PC-3 (cell line): ENCODE results near the gene NUB1. TPM values are rescaled to one million over a fixed set of nuclear protein-coding genes. Genes with fewer than 3 reads are reported as not detected.

Experiments used
- ATAC-seq: fragments of 200-7000 bp; cut with Tn5 transposase; 2 replicates; pipeline ENCODE4 v1.9.1; 2020; ENCODE audit warnings: mild to moderate bottlenecking, moderate library complexity
- BruUV-seq: library from RNA; stranded (reverse); fragments of 400-500 nt; replicated peaks from 2 replicates; lab custom pipeline; 2021; lab: Mats Ljungman, UMichigan
- CTCF ChIA-PET: fragments of 300-600 bp; sonication (Branson Sonifier 250); formaldehyde crosslinking; loops from one replicate; lab custom pipeline; 2022; ENCODE audit warnings: antibody characterized with exemption; lab: Charles Lee
- POLR2A ChIA-PET: fragments of 300-600 bp; sonication (Branson Sonifier 250); formaldehyde crosslinking; loops from one replicate; lab custom pipeline; 2022; ENCODE audit warnings: antibody characterized with exemption; ENCODE audit not compliant: unreplicated experiment; lab: Charles Lee
- DNase-seq: peaks from one replicate; pipeline ENCODE4 v3.0.0-alpha.2; 2015
- H2AFZ ChIP-seq: fragments of 300-600 bp; sonication (generic); 2 replicates; pipeline ENCODE4 v1.6.0; 2016; ENCODE audit warnings: antibody characterized with exemption, low read length
- H3F3A ChIP-seq: fragments of 300-600 bp; sonication (generic); one replicate; pipeline ENCODE4 v1.6.0; 2017; ENCODE audit warnings: antibody characterized with exemption, low read length, control low read depth, mild to moderate bottlenecking; ENCODE audit not compliant: unreplicated experiment
- H3K27ac ChIP-seq: fragments of 300-600 bp; sonication (generic); 2 replicates; pipeline ENCODE4 v1.5.1; 2016; ENCODE audit warnings: mild to moderate bottlenecking, low read length
- H3K27me3 ChIP-seq: fragments of 300-600 bp; sonication (generic); 2 replicates; pipeline ENCODE4 v1.6.1; 2016; ENCODE audit warnings: low read length, mixed read lengths
- H3K36me3 ChIP-seq: fragments of 300-600 bp; sonication (generic); 2 replicates; pipeline ENCODE4 v1.6.1; 2016; ENCODE audit warnings: low read depth, mixed run types, low read length, mixed read lengths
- H3K4me1 ChIP-seq: fragments of 300-600 bp; sonication (generic); 2 replicates; pipeline ENCODE4 v1.5.1; 2016; ENCODE audit warnings: low read length; ENCODE audit not compliant: insufficient read depth
- H3K4me2 ChIP-seq: fragments of 300-600 bp; sonication (generic); 2 replicates; pipeline ENCODE4 v1.6.0; 2016; ENCODE audit warnings: low read length
- H3K4me3 ChIP-seq: fragments of 300-600 bp; sonication (generic); 2 replicates; pipeline ENCODE4 v1.5.1; 2016; ENCODE audit warnings: mild to moderate bottlenecking, low read length, mixed read lengths
- H3K79me2 ChIP-seq: fragments of 300-600 bp; sonication (generic); 2 replicates; pipeline ENCODE4 v1.6.1; 2017; ENCODE audit warnings: low read length, mixed read lengths
- H3K9ac ChIP-seq: fragments of 300-600 bp; sonication (generic); 2 replicates; pipeline ENCODE4 v1.6.0; 2016; ENCODE audit warnings: mild to moderate bottlenecking, low read length
- H3K9me2 ChIP-seq: fragments of 300-600 bp; sonication (generic); replicated peaks from 2 replicates; pipeline ENCODE4 v1.6.1; 2016; ENCODE audit warnings: mixed run types, low read length, mixed read lengths
- H3K9me3 ChIP-seq: fragments of 300-600 bp; sonication (generic); 2 replicates; pipeline ENCODE4 v1.6.1; 2016; ENCODE audit warnings: low read length, mixed read lengths
- H4K20me1 ChIP-seq: fragments of 300-600 bp; sonication (generic); 2 replicates; pipeline ENCODE4 v1.6.1; 2016; ENCODE audit warnings: low read length, mixed read lengths
- EZH2 ChIP-seq: fragments of 300-600 bp; sonication (generic); IDR thresholded peaks from one replicate; pipeline ENCODE4 v1.6.1; 2017; ENCODE audit warnings: antibody characterized with exemption, mild to moderate bottlenecking, low read length; ENCODE audit not compliant: unreplicated experiment
- EZH2phosphoT487 ChIP-seq: fragments of 300-600 bp; sonication (generic); IDR thresholded peaks from 2 replicates; pipeline ENCODE4 v1.6.1; 2018; ENCODE audit warnings: mild to moderate bottlenecking, antibody characterized with exemption, low read length, borderline replicate concordance
- intact Hi-C: fragments of 100-400 bp; cut with micrococcal nuclease; formaldehyde crosslinking; loops from 2 replicates; pipeline ENCODE4 v1.9.0; 2023
- total RNA-seq: library from RNA; depleted of rRNA; stranded (reverse); fragments of >200 nt; gene quantifications from 2 replicates; pipeline ENCODE4 v1.2.3, GENCODE V29; 2014
- TF ChIP-seq, protein P1 (sequence below): fragments of 300-600 bp; sonication (generic); conservative IDR thresholded peaks from 2 replicates; pipeline ENCODE4 v1.5.1; 2017; ENCODE audit warnings: antibody characterized with exemption, low read depth, mild to moderate bottlenecking, low read length

Gene NUB1
- total RNA-seq, 1 experiment from 2014 or later: 40.1 TPM

DNA sequence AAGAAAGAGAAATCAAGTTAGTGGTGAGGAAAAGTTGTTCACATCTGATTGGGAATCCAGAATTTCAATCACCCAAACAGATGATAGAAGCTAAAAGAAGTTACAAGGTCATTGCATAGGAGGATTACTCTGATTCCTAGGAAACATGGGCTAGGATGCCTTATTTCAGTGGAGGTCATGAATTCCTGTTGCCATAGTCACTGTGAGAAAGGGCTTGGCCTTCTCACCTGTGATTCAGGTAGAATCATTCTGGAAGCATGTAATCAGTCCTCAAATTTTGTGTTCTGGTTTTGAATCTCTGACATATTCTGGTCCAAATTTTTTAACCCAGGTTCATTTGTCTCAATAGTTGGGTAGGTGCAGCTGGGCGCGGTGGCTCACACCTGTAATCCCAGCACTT, 4.3 kb upstream of the NUB1 start:
- H3K4me2 ChIP-seq: no peak overlapping the region
- DNase-seq (no peak), ATAC-seq (no peak)
- no peaks in the 10 kb centered on the region for H3F3A ChIP-seq
- POLR2A ChIA-PET: no interaction called here
- CTCF ChIA-PET: no interaction called here
- intact Hi-C loops: no loop called here
- TF ChIP-seq EZH2phosphoT487: no peak
- TF ChIP-seq, protein P1, sequence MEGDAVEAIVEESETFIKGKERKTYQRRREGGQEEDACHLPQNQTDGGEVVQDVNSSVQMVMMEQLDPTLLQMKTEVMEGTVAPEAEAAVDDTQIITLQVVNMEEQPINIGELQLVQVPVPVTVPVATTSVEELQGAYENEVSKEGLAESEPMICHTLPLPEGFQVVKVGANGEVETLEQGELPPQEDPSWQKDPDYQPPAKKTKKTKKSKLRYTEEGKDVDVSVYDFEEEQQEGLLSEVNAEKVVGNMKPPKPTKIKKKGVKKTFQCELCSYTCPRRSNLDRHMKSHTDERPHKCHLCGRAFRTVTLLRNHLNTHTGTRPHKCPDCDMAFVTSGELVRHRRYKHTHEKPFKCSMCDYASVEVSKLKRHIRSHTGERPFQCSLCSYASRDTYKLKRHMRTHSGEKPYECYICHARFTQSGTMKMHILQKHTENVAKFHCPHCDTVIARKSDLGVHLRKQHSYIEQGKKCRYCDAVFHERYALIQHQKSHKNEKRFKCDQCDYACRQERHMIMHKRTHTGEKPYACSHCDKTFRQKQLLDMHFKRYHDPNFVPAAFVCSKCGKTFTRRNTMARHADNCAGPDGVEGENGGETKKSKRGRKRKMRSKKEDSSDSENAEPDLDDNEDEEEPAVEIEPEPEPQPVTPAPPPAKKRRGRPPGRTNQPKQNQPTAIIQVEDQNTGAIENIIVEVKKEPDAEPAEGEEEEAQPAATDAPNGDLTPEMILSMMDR: no peak
- TF ChIP-seq EZH2: no peak
- H3K9ac ChIP-seq: no peak overlapping the region
- no peak overlapping the region for H3K27ac ChIP-seq
- no peaks in the 10 kb centered on the region for H3K27me3 ChIP-seq
- no peak overlapping the region for H3K4me3 ChIP-seq
- no peak overlapping the region for H2AFZ ChIP-seq
- peaks cover 5% of the 10 kb centered on the region for H3K79me2 ChIP-seq
- no peaks in the 10 kb centered on the region for H3K9me2 ChIP-seq
- no peaks in the 10 kb centered on the region for H3K4me1 ChIP-seq
- no peaks in the 10 kb centered on the region for H4K20me1 ChIP-seq
- BruUV-seq: no TSS peak
- no peaks in the 10 kb centered on the region for H3K9me3 ChIP-seq
- no peaks in the 10 kb centered on the region for H3K36me3 ChIP-seq

DNA sequence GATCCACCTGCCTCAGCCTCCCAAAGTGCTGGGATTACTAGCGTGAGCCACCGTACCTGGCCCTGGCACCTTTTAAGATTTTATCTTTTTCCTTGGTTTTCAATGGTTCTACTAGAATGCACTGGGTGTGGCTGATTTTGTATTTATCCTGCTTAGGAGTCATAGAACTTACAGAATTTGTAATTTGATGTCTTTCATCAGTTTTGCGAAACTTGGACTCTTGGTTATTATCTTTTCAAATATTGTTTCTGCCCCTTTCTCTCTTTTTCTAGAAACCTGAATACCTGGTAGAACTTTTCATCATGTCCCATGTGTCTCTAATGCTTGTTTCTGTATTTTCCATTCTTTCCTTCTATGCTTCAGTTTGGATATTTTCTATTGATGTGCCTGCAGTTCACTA, 2.8 kb upstream of the NUB1 start:
- Histone ChIP-seq H4K20me1 (no peaks in the 10 kb centered on the region), H3K4me1 (no peaks in the 10 kb centered on the region), H3K27ac (no peak overlapping the region), H3K9me3 (no peaks in the 10 kb centered on the region), H2AFZ (no peak overlapping the region), H3K9me2 (no peaks in the 10 kb centered on the region), H3K4me2 (no peak overlapping the region), H3K27me3 (no peaks in the 10 kb centered on the region), H3K9ac (no peak overlapping the region), H3K4me3 (no peak overlapping the region), H3F3A (no peaks in the 10 kb centered on the region), H3K79me2 (peaks cover 19% of the 10 kb centered on the region), H3K36me3 (no peaks in the 10 kb centered on the region)
- no peak for TF ChIP-seq EZH2
- TF ChIP-seq, protein P1: no peak
- no peak for TF ChIP-seq EZH2phosphoT487
- BruUV-seq: no TSS peak
- ChIA-PET POLR2A (interaction anchor here (0.6 kb wide), 1 partner anchor 40 kb away, joined by 3 read pairs; no protein-coding TSS in a partner anchor), CTCF (no interaction called here)
- no peak for ATAC-seq
- no peak for DNase-seq
- intact Hi-C loops: no loop called here

DNA sequence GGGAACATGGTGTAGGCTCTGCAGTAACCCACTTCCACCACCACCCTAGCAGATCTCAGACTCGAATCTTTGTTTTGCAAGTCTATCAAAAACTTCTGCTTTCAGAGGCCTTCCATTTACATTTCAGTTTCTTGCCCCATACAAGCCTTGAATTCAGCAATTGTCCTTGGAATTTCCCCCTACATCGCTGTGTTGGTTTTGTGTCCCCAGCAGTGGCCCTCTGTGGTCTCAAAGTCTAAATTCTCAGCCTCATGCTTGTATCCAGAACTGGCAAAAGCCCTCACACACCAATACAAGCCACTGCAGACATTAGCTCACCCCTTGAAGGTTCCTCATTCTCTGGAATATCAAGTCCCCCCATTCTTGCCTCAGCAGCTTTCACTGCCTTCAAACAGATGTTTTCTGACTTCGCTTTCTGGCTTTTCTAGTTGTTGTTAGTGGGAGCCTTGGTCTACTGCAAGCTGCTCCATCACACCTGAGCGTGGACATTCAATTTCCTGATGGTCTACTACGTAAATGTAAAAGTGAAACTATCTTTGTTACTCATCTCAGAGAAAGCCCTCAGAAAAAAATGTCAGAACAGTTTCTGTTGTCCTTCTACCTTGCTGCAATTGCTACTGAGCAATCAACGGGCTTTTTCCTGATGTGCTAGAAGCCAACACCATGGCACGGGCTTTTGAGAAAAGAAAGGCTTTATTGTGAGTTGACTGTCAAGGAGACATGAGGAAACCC, 1.8 kb upstream of the NUB1 start:
- Histone ChIP-seq H3K4me1 (no peaks in the 10 kb centered on the region), H3K4me3 (no peak overlapping the region), H3K27me3 (no peaks in the 10 kb centered on the region), H4K20me1 (no peaks in the 10 kb centered on the region), H3K9ac (no peak overlapping the region), H3K9me2 (no peaks in the 10 kb centered on the region), H3K4me2 (no peak overlapping the region), H3K79me2 (peaks cover 19% of the 10 kb centered on the region), H3K36me3 (no peaks in the 10 kb centered on the region), H3K9me3 (no peaks in the 10 kb centered on the region), H3F3A (no peaks in the 10 kb centered on the region), H3K27ac (no peak overlapping the region), H2AFZ (no peak overlapping the region)
- ChIA-PET CTCF (no interaction called here), POLR2A (no interaction called here)
- TF ChIP-seq EZH2: no peak
- TF ChIP-seq, protein P1: no peak
- no peak for TF ChIP-seq EZH2phosphoT487
- BruUV-seq: no TSS peak
- DNase-seq: no peak
- intact Hi-C loops: no loop called here
- ATAC-seq: no peak
